Measurements from ENCODE around the gene GPN1.
"Not testable (repeated sequence)": the region's sequence is repeated elsewhere in the genome, so short reads cannot be mapped to it uniquely, and the experiment has no call there.

GPN1 gene

DNA sequence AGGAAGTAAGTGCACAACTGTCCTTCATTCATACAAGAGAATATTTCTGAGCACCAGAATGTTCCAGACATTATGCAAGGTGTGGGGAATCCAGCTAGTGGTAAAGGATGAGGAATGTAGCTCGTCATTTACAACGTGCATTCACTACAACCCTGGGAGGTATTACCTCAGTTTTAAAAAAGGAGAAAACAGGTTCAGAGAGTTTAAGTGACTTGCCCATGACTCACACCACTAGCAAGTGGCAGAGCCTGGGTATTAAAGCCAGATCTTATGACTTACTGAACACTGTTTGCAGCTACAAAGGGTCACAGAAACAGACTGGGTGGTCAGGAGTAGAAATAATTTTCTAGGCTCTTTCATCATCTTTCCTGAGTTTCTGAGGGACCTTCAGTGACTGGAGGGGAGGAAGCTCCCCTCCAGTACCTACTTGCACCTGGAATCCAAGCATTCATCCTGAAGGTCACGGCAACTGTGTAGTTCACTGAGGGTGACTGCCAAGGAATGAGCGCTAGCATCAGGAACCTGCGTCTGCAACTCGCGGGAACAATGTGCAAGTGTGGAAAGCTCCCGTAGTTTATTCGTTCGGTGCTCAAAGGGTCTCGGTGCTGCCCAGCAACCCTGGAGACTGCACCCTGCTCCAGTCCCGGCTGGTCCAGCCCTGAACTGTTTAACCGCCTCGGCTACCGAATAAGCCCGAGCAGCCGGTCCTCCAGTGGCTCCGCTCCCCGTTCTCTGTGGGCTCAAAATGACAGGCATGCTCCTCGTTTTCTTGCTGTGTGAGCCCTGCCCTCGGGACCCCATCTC lies 685 bp upstream of the GPN1 start:
- ATAC-seq = peak; percentile 48 to 57

DNA sequence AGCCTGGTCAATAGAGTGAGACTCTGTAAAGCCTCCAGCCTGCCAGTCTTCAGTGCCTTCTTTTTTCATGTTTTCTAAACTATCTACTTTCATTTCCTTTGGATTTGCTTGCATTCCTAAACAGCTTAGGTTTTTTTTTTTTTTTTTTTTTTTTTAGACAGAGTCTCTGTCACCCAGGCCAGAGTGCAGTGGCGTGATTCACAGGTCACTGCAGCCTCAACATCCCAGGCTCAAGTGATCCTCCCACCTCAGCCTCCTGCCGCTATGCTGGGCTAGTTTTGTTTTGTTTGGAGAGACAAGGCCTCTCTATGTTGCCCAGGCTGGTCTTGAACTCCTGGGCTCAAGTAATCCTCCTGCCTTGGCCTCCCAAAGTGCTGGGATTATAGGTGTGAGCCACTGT lies 1.4 kb downstream of the GPN1 start:
- ATAC-seq = not testable (repeated sequence)

DNA sequence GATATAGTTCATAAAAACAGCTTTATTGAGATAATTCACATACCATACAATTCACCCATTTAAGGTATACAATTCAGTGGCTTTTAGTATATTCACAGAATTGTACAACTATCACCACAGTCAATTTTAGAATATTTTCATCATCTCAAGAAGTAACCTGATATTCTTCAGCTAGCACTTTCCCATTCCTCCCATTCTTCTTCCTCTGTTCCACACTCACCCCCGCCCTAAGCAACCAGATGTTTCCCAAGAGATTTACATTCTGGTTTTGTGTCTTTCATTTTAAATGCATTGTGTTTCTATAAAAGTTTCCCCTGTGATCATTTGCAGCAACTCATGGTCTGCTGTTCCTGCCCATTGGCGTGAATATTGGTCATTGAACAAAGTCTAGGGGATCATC lies 5.4 kb downstream of the GPN1 start:
- ATAC-seq = no peak

DNA sequence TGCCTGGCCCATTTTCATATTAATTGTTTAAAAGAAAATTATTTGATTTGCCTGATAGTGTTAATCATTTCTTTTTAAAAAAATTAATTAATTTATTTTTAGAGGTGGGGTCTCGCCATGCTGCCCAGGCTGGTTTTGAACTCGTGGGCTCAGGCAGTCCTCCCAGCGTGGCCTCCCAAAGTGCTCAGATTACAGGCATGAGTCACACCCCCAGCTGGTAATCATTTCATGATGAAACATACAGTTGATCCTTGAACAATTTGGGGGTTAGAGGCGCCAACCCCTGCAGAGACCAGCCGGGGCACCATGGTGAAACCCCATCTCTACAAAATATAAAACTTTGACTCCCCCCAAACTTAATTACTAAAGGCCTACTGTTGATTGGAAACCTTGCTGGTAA lies 7.9 kb downstream of the GPN1 start:
- ATAC-seq = no peak

DNA sequence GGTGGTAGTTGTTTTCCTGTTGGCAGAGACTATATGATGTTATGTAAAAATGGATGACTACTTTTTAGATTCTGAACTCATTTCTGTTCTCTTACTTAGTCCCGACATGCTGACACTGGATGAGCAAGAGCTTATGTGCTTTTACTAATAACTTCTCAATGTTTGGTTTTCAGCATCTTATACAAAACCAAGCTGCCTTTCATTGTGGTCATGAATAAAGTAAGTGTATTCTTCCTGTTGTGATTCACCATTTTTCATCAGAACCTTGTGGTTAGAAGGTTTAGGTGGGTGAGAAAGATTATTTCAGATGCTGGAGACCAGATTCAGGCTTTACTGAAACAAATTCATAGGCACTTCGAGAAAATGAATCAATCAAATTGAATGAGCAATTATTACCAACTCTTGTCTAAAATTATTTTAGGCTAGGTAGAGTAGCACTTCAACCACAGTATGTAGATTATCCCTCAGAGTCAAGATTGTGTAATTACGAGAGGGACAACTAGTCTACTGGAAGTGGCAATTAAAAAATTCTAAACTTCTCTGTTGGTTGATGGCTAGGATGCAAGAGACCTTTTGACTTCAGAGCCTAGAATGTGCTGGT lies 9.3 kb downstream of the GPN1 start:
- ATAC-seq = peak; percentile 91 to 94

DNA sequence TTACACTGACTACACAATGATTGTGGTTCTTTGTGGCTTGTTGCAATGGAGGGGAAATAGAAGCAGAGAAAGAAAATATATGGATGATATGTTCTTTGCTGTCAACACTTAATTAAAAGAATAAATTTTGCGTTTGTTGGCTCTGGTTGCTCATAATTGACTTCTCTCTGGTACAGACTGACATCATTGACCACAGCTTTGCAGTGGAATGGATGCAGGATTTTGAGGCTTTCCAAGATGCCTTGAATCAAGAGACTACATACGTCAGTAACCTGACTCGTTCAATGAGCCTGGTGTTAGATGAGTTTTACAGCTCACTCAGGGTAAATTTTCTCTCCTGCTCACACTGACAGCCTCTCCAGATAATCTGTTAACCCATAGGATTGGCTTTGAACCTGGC lies 9.9 kb downstream of the GPN1 start:
- ATAC-seq = no peak

DNA sequence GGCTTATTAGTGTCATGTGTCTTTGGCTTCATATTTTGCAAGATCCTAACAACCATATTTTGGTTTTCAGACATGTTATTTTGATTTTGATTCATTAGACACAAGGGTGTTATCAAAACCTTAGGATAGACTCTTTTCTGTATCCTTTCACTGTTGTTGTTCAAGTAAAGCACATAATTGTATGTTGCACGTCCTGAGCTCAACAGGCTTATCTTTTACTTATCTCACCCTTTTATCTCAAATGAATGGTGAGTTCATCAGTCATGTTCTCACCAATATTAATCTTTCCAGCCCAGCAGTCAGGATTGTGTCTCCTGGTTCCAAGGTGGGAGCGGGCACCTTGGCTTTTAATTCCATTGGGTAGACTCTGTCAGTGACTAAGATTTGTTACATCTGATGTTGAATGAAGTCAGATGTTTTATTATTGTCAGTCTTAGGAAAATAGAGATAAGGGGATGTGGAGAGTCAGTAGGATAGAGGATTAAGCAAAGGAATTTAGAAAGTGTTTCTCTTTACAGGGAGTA lies 11.9 kb downstream of the GPN1 start:
- no peak for ATAC-seq

DNA sequence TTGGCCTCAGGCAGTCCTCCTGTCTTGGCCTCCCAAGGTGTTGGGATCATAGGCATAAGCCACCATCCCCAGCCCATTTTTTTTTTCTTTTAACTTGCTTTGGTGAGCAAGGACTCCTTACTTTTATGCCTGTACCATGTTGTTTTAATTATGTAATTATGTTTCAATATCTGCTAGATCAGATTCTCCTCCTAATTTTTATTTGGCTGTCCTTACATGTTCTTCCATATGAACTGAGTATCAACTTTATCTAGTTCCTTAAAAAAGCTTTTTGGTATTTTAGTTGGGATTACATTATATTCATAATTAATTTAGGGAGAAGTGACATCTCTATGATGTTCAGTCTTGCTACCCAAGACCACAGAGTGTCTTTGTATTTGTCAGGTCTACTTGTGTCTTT lies 16.3 kb downstream of the GPN1 start:
- no peak for ATAC-seq

DNA sequence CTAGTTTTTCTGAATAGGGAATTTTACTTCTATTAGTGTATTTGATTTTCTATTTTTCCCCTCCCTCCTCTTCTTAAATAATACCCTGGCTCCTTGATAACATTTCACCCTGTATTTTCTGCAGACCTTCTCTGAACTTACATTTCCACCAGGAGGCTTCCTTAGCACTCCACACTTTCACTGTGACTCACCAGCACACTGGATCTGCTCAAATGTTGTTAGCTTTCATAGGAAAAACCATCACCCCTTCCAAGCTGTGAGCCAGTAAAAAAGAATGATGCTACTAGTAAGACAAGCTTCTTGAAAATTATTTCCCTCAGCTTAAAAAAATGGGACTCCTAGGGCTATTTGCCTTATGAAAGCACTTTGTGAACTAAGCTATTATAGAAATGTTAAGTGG lies 18.4 kb downstream of the GPN1 start:
- ATAC-seq = no peak

DNA sequence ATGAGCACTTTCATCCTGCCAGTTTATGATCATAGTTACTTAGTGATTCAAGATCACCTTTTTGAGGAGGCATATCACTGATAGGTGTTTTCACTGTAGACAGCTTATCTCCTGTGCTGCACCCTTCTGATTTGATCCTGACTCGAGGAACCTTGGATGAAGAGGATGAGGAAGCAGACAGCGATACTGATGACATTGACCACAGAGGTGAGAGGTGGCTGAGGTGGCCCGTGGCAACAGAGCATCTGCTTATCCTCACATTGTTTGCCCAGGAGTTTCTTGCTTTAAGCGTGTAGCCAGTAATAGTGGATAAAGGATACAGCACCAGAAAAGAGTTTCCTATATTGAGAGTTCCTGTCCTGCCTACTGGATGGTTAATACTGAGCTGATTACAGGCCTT lies 18.9 kb downstream of the GPN1 start:
- ATAC-seq = no peak

DNA sequence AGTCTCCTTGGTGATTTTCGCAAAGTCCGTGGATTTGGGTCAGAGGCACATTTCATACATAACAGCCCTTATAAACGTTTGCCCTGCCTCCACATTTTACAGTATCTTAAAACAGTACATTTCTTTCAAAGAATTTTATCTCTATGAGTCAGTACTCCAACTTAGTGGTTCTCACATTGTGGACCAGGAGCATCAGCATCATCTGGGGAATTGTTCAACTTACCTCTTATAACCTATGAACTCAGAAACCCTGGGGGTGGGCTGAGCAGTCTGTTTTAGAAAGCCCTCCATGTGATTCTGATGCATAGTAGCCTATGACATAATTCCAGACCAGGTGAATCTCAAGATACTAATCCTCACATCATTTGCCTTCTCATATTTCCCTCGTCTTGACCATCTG lies 22.2 kb downstream of the GPN1 start:
- no peak for ATAC-seq

DNA sequence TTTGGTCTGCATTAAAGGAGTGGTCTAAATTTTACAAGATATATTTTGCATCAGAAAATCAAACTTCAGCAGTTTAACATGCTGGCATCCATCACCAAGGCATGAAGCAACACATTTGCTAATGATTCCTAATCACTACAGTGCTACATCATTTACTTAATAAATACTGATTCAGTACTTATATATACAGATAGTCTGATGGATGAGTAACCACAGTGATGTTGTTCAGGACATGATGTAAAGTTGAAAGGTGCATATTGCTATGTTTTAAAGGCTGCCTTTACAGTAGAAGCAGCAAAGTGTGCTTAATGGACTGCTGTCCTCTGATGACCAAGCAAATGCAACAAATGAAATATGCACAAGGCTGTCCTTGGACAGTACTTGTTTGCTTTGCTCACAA lies 23.5 kb downstream of the GPN1 start:
- peak; percentile 34 to 64 for ATAC-seq

DNA sequence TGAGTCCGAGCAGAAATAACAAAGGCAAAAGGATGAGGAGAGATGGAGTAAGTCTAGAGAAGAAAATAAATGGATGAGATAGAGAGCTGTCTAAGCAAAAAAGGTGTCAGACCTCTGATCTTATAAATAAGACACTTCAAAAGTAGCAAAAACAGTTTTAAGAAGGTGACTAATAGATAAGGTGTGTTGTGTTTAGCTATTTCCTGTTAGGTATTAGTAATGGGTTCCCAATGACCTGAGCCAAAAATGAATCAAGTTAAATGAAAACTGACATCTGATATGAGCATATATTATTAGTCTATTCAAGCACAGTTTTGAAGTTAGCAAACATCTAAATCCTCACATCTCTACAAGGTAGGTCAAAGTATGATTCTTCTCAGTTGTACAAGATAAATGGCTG lies 23.9 kb downstream of the GPN1 start:
- peak; percentile 84 to 86 for ATAC-seq

DNA sequence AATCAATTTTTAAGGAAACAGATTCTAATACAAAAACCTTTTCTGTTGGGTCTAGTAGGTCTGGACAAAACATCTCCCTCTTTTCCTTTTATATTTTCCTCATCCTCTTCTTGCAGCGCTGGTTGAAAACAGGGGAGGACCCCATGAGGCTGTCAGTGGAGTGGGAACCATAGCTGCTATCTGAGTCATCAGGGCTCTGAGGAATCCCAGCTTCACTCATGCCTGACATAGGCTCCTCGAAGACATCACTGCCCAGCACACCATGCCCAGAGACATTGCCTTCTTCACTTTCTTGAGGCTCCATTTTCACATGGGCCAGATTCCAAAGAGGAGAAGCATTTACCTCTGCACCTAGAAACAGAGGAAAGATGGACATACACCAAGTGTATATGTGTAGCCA lies 24.5 kb downstream of the GPN1 start:
- ATAC-seq = no peak

DNA sequence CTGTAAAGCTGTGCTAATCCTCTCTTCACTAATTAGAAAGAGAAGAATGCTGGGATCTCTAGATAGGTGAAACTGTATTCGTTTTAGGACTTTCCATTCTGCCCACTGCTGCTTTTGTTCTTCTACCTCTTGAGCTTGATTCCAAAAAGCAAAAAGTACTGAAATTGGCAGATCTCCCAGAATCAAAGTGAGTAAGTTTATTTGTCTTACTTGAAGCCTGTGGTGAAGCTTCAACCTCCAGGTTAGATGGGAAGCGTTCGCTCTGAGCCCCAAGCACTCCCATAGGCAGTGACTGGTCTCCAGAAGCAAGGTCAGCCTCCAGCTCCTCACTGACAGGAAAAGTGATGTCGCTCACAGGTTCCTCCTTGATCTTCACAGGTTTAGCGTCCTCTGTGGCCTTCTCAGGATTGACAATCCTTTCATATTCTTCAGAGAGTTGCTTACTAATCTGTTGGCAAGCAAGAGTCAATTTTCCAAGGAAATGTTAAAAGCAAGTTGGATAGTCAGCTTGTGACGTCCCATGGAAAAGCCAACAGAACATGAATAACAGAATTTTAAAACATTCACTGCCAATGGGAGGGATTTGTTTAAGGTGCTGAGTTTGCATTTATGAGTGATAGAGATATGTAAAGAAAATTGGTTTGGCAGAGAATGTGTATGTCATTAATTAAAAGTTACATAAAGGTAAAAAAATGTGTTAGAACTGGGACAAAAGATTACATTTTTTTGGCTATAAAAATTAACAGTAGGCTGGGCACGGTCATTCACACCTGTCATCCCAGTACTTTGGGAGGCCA lies 26.5 kb downstream of the GPN1 start:
- no peak for ATAC-seq

DNA sequence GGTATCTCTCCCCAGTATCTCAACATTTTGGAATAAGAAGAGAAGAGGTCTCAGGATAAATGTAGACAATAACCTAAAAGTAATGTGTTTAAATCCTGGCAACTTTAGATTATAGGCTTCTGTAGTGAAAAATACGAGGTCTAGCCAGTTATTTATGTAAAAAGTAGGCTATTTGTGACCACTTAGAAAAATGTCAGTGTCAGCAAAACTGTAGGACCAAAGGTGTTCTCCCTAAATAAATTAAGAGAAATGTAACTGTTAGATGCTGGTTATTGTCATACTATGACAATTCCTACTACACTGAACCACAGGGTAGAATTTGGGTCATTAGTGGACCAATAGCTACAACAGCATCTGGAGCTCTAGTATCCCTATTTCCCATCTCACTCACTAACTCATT lies 32.5 kb downstream of the GPN1 start:
- no peak for ATAC-seq

DNA sequence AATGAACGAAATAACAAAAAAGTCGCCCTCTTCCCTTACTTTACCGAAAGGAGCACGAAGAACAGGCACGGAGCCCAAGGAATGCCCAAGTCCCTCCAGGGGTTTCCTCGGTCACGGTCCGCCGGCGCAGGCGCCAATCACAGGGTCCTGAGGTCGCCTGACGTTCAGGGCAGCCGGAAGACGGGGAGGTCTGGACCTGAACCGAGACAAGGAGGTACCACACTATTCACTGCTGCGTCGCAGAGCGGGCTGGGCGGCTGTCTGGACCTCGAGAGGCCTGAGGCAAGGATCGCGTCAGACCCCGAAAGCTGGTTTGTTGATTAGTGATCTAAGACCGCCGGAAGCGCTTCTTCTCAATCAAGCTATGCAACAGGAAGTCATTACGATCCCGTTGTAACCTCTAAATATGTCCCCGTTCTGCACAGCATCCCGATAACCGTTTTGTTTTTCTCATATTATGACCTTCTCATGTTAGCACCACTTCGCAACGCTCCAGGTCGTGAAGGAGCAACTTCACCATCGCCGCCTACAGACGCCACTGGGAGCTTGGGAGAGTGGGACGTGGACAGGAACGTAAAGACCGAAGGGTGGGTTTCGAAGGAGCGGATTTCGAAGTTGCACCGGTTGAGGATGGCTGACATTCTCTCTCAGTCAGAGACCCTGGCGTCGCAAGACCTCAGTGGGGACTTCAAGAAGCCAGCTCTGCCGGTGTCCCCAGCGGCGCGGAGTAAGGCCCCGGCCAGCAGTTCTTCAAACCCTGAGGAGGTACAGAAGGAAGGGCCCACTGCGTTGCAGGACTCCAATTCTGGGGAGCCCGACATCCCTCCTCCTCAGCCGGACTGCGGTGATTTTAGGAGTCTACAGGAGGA lies 34.7 kb downstream of the GPN1 start, which contains the start of the genes SLC4A1AP and SUPT7L:
Gene SLC4A1AP, plus strand, starts transcription at position 605 of the 869 bp plus-strand sequence. Its CDS starts 26 bp downstream, at position 631.
Gene SUPT7L, minus strand, starts transcription at position 330 of the 869 bp plus-strand sequence. CDS start 1,422 bp downstream, outside the sequence.
- peak; percentile 85 to 86 for ATAC-seq

DNA sequence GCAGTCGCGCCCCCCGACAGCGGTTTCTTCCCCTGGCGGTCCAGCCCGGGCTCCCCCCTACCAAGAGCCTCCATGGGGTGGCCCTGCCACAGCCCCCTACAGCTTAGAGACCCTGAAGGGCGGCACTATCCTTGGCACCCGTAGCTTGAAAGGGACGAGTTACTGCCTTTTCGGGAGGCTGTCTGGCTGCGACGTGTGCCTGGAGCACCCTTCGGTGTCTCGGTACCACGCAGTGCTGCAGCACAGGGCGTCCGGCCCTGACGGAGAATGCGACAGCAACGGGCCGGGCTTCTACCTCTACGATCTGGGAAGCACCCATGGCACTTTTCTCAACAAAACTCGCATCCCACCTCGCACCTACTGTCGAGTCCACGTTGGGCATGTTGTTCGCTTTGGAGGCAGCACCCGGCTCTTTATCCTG lies 35.3 kb downstream of the GPN1 start:
- ATAC-seq = no peak

DNA sequence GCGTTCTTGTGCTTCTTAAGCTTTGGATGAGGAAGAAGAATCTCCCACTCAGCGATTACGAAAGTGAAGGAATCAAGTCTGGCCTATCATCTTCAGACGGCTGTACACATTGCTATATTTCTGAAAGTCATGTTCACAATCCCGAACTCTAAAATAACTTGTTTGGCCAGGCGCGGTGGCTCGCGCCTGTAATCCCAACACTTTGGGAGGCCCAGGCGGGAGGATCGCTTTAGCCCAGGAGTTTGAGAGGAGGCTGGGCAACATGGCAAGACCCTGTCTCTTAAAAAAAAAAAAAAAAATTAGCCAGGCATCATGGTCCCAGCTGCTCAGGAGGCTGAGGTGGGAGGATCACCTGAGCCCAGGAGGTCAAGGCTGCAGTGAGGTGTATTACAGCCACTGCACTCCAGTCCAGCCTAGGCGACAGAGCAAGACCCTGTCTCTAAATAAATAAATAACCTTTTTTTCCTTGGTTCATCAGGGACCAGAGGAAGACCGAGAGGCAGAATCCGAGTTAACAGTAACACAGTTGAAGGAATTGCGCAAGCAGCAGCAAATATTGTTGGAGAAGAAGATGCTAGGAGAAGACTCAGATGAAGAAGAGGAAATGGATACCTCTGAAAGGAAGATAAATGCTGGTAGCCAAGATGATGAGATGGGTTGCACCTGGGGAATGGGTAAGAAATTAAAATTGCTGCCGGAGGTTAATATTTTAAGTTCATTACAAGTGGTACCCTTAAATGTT lies 35.9 kb downstream of the GPN1 start:
- ATAC-seq = no peak

DNA sequence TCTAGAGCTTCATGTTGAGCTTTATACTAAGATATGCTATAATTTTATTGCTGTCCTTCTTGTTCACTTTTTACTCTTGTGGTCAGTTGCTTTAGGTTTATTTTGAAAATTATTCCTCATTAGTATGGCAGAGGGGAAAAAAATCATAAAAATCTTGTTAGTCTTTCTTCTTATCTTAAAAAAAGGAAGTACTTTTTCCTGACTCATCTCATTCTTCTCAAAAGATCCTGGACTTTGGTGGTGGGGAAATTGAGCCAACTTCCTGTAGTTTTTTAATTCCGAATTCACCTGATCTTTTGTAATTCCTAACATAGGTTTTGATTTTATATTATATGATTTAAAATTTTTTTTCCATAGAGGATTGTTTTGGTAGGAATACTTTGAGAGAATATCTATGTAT lies 38.6 kb downstream of the GPN1 start:
- no peak for ATAC-seq

DNA sequence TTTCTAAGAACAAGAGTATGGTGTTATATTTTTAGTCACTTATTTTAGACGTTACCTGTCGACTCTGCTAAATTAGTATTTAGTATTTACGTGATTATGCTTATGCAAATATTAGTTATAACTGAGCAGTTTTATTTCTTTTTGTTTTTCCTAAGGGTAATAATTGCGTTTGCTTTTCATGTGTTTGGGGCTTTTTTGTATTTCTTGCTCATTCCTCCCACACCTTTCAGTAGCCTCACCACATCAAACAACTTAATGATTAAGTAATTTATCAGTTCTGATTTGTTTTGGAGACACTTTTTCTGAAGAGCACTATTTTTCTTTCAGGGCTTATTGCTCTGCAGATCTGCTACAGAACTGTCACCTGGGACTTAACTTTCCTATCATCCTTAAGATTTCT lies 42.4 kb downstream of the GPN1 start:
- peak; percentile 60 to 76 for ATAC-seq
